ENCODE results near the gene HSPB2. TPM values are rescaled to one million over a fixed set of nuclear protein-coding genes. Genes with fewer than 3 reads are reported as not detected.
A peak's percentile ranks its signal among the peaks of the same experiment; 100 is the strongest.

The HSPB2 gene
- total RNA-seq, 1 donor from 2014 or later: not detected

- peaks cover 28% of the 10 kb centered on the region for H3K4me1 Mint-ChIP-seq (ENCODE audit: unreplicated experiment)
- DNase-seq (ENCODE audit: extremely low spot score, unreplicated experiment): no peak
- peak within 1 kb of the TSS; percentile 44 for H3K27ac Mint-ChIP-seq (ENCODE audit: unreplicated experiment)
- H3K4me3 Mint-ChIP-seq (ENCODE audit: unreplicated experiment): no peak within 1 kb of the TSS
- no peaks in the 10 kb centered on the region for H3K36me3 Mint-ChIP-seq (ENCODE audit: unreplicated experiment)
- no peak for TF ChIP-seq CTCF (IDR thresholded peaks at IDR 0.05)
- H3K27me3 Mint-ChIP-seq (ENCODE audit: unreplicated experiment): peaks cover 7% of the 10 kb centered on the region
- no peaks in the 10 kb centered on the region for H3K9me3 Mint-ChIP-seq (ENCODE audit: unreplicated experiment)
Measured at GRCh38 chr11:111918390-111919256, 6.1 kb downstream of the HSPB2 start, which contains the start of gene C11orf52. C11orf52 (plus strand) TSS chr11:111918913; CDS start chr11:111918973, 60 bp downstream.

GRCh38 chr11:111920908-111921307 is 8.4 kb downstream of the HSPB2 start:
- peaks cover 7% of the 10 kb centered on the region for H3K27me3 Mint-ChIP-seq (ENCODE audit: unreplicated experiment)
- H3K36me3 Mint-ChIP-seq (ENCODE audit: unreplicated experiment): no peaks in the 10 kb centered on the region
- H3K9me3 Mint-ChIP-seq (ENCODE audit: unreplicated experiment): no peaks in the 10 kb centered on the region
- no peak for TF ChIP-seq CTCF (IDR thresholded peaks at IDR 0.05)
- H3K4me1 Mint-ChIP-seq (ENCODE audit: unreplicated experiment): peaks cover 29% of the 10 kb centered on the region
- no peak for DNase-seq (ENCODE audit: extremely low spot score, unreplicated experiment)
- H3K4me3 Mint-ChIP-seq (ENCODE audit: unreplicated experiment): no peak overlapping the region
- no peak overlapping the region for H3K27ac Mint-ChIP-seq (ENCODE audit: unreplicated experiment)

GRCh38 chr11:111921541-111922230 is 9.2 kb downstream of the HSPB2 start:
- DNase-seq (ENCODE audit: extremely low spot score, unreplicated experiment): no peak
- Mint-ChIP-seq H3K9me3 (ENCODE audit: unreplicated experiment) (no peaks in the 10 kb centered on the region), H3K4me3 (ENCODE audit: unreplicated experiment) (no peak overlapping the region), H3K4me1 (ENCODE audit: unreplicated experiment) (peaks cover 35% of the 10 kb centered on the region), H3K27ac (ENCODE audit: unreplicated experiment) (no peak overlapping the region), H3K27me3 (ENCODE audit: unreplicated experiment) (no peaks in the 10 kb centered on the region), H3K36me3 (ENCODE audit: unreplicated experiment) (no peaks in the 10 kb centered on the region)
- no peak for TF ChIP-seq CTCF (IDR thresholded peaks at IDR 0.05)

GRCh38 chr11:111922803-111923202 is 10.3 kb downstream of the HSPB2 start:
- H3K4me3 Mint-ChIP-seq (ENCODE audit: unreplicated experiment): peak overlapping the region; percentile 28
- peak overlapping the region; percentile 93 for H3K27ac Mint-ChIP-seq (ENCODE audit: unreplicated experiment)
- H3K36me3 Mint-ChIP-seq (ENCODE audit: unreplicated experiment): no peaks in the 10 kb centered on the region
- H3K4me1 Mint-ChIP-seq (ENCODE audit: unreplicated experiment): peaks cover 40% of the 10 kb centered on the region
- no peaks in the 10 kb centered on the region for H3K27me3 Mint-ChIP-seq (ENCODE audit: unreplicated experiment)
- H3K9me3 Mint-ChIP-seq (ENCODE audit: unreplicated experiment): no peaks in the 10 kb centered on the region
- TF ChIP-seq CTCF (IDR thresholded peaks at IDR 0.05): no peak
- no peak for DNase-seq (ENCODE audit: extremely low spot score, unreplicated experiment)

- Mint-ChIP-seq H3K36me3 (ENCODE audit: unreplicated experiment) (no peaks in the 10 kb centered on the region), H3K9me3 (ENCODE audit: unreplicated experiment) (no peaks in the 10 kb centered on the region), H3K4me3 (ENCODE audit: unreplicated experiment) (peak overlapping the region; percentile 28), H3K4me1 (ENCODE audit: unreplicated experiment) (peaks cover 40% of the 10 kb centered on the region), H3K27ac (ENCODE audit: unreplicated experiment) (peak overlapping the region; percentile 93), H3K27me3 (ENCODE audit: unreplicated experiment) (no peaks in the 10 kb centered on the region)
- no peak for DNase-seq (ENCODE audit: extremely low spot score, unreplicated experiment)
- no peak for TF ChIP-seq CTCF (IDR thresholded peaks at IDR 0.05)
Measured at GRCh38 chr11:111923351-111923788, 10.8 kb downstream of the HSPB2 start.

Data from osteocyte (in vitro differentiated cells).